ENCODE results near the gene ECEL1. TPM values are rescaled to one million over a fixed set of nuclear protein-coding genes. Genes with fewer than 3 reads are reported as not detected.

ECEL1 gene
- total RNA-seq, 3 donors from 2014 or later (not counting 1 experiment from before 2014, with no cell fraction given), result not detected

GRCh38 chr2:232523402-232523681, 35.7 kb upstream of the ECEL1 start:
- Mint-ChIP-seq H3K27me3 (ENCODE audit: low read depth in 2 of 2) (peaks cover 12 to 30% of the 10 kb centered on the region in 2 donors), H3K4me3 (peak overlapping the region; percentile 50), H3K27ac (no peak overlapping the region), H3K9me3 (no peaks in the 10 kb centered on the region), H3K4me1 (peaks cover 0 to 8% of the 10 kb centered on the region in 2 donors), H3K36me3 (no peaks in the 10 kb centered on the region)
- peaks cover 18% of the 10 kb centered on the region for H3K27me3 ChIP-seq (ENCODE audit: control insufficient read depth, insufficient read depth, low read length)
- H3K27ac ChIP-seq (ENCODE audit: low read length), result no peak overlapping the region
- H3K4me3 ChIP-seq (ENCODE audit: low read length), result no peak overlapping the region
- DNase-seq, result no peak
- no peaks in the 10 kb centered on the region for H3K36me3 ChIP-seq (ENCODE audit: control insufficient read depth, insufficient read depth, low read length)
- no peak for ATAC-seq
- no peaks in the 10 kb centered on the region for H3K9me3 ChIP-seq (ENCODE audit: control insufficient read depth, insufficient read depth, low read length)
- TF ChIP-seq CTCF (IDR thresholded peaks at IDR 0.05), result no peak
- peaks cover 31% of the 10 kb centered on the region for H3K4me1 ChIP-seq (ENCODE audit: control insufficient read depth, insufficient read depth, low read length)
- intact Hi-C loops (cut with micrococcal nuclease), result no loop called here
- WGBS (ENCODE audit: insufficient coverage), result 20% methylated on average over 16 of the region's 16 CpGs

GRCh38 chr2:232522623-232523401, 35.2 kb upstream of the ECEL1 start:
- H3K27ac Mint-ChIP-seq, result no peak overlapping the region
- Histone ChIP-seq H3K4me1 (ENCODE audit: control insufficient read depth, insufficient read depth, low read length) (peaks cover 26% of the 10 kb centered on the region), H3K9me3 (ENCODE audit: control insufficient read depth, insufficient read depth, low read length) (no peaks in the 10 kb centered on the region), H3K27ac (ENCODE audit: low read length) (no peak overlapping the region), H3K4me3 (ENCODE audit: low read length) (no peak overlapping the region), H3K27me3 (ENCODE audit: control insufficient read depth, insufficient read depth, low read length) (peaks cover 18% of the 10 kb centered on the region), H3K36me3 (ENCODE audit: control insufficient read depth, insufficient read depth, low read length) (no peaks in the 10 kb centered on the region)
- H3K4me1 Mint-ChIP-seq, result peaks cover 0 to 4% of the 10 kb centered on the region in 2 donors
- 22% methylated on average over 46 of the region's 46 CpGs for WGBS (ENCODE audit: insufficient coverage)
- peak in 1 of 2 donors; percentile 28 for DNase-seq
- H3K36me3 Mint-ChIP-seq, result no peaks in the 10 kb centered on the region
- intact Hi-C loops (cut with micrococcal nuclease), result no loop called here
- H3K9me3 Mint-ChIP-seq, result no peaks in the 10 kb centered on the region
- peaks cover 12 to 30% of the 10 kb centered on the region in 2 donors for H3K27me3 Mint-ChIP-seq (ENCODE audit: low read depth in 2 of 2)
- H3K4me3 Mint-ChIP-seq, result peak overlapping the region; percentile 50
- peak in 1 of 3 donors; percentile 5 for ATAC-seq
- TF ChIP-seq CTCF (IDR thresholded peaks at IDR 0.05), result no peak

GRCh38 chr2:232521959-232522622, 34.5 kb upstream of the ECEL1 start:
- 9% methylated on average over 66 of the region's 66 CpGs for WGBS (ENCODE audit: insufficient coverage)
- no peak overlapping the region for H3K27ac ChIP-seq (ENCODE audit: low read length)
- Mint-ChIP-seq H3K9me3 (no peaks in the 10 kb centered on the region), H3K27ac (no peak overlapping the region), H3K4me1 (peaks cover 0 to 4% of the 10 kb centered on the region in 2 donors), H3K4me3 (no peak overlapping the region), H3K36me3 (no peaks in the 10 kb centered on the region), H3K27me3 (ENCODE audit: low read depth in 2 of 2) (peaks cover 12 to 31% of the 10 kb centered on the region in 2 donors)
- ATAC-seq (peak; percentile 65 to 90 (median 89)), DNase-seq (peak; percentile 71 to 79)
- peaks cover 26% of the 10 kb centered on the region for H3K4me1 ChIP-seq (ENCODE audit: control insufficient read depth, insufficient read depth, low read length)
- intact Hi-C loops (cut with micrococcal nuclease), result no loop called here
- TF ChIP-seq CTCF (IDR thresholded peaks at IDR 0.05), result peak; percentile 94
- no peaks in the 10 kb centered on the region for H3K9me3 ChIP-seq (ENCODE audit: control insufficient read depth, insufficient read depth, low read length)
- H3K4me3 ChIP-seq (ENCODE audit: low read length), result no peak overlapping the region
- H3K36me3 ChIP-seq (ENCODE audit: control insufficient read depth, insufficient read depth, low read length), result no peaks in the 10 kb centered on the region
- H3K27me3 ChIP-seq (ENCODE audit: control insufficient read depth, insufficient read depth, low read length), result peaks cover 18% of the 10 kb centered on the region

All from natural killer cell (primary cell).